HG03159 (cell line): ENCODE data around the gene CENPH.
"Not testable (repeated sequence)": the region's sequence is repeated elsewhere in the genome, so short reads cannot be mapped to it uniquely, and the experiment has no call there.

Experiments
- ATAC-seq: cut with Tn5 transposase; IDR thresholded peaks from one replicate; pipeline ENCODE4 v1.9.1; 2021; ENCODE audit warnings: mild to moderate bottlenecking, moderate library complexity; ENCODE audit not compliant: unreplicated experiment

Gene CENPH

GRCh38 chr5:69189162-69190086 is at the start of gene CENPH:
TSS of gene CENPH (plus strand) at chr5:69189583. CDS start at chr5:69189635, 52 bp downstream.
- ATAC-seq: peak; percentile 91

- ATAC-seq: not testable (repeated sequence)
Observed at GRCh38 chr5:69140239-69140638, 49.1 kb upstream of the CENPH start.

- ATAC-seq: no peak
Observed at GRCh38 chr5:69140827-69141226, 48.6 kb upstream of the CENPH start.

- ATAC-seq: not testable (repeated sequence)
Observed at GRCh38 chr5:69148576-69148975, 40.8 kb upstream of the CENPH start.

- ATAC-seq: no peak
Observed at GRCh38 chr5:69148981-69149675, 40.3 kb upstream of the CENPH start.

GRCh38 chr5:69149676-69150010 is 39.7 kb upstream of the CENPH start:
- ATAC-seq: no peak

GRCh38 chr5:69152731-69153130 is 36.7 kb upstream of the CENPH start:
- ATAC-seq: no peak

GRCh38 chr5:69156456-69156855 is 32.9 kb upstream of the CENPH start:
- no peak for ATAC-seq

- no peak for ATAC-seq
Observed at GRCh38 chr5:69158039-69158438, 31.3 kb upstream of the CENPH start.

- no peak for ATAC-seq
Observed at GRCh38 chr5:69160651-69161050, 28.7 kb upstream of the CENPH start.

GRCh38 chr5:69166686-69167492 is 22.5 kb upstream of the CENPH start, which contains the start of gene CCNB1:
TSS of gene CCNB1 (plus strand) at chr5:69167150. CDS start at chr5:69167263, 113 bp downstream.
- peak; percentile 99 for ATAC-seq

- no peak for ATAC-seq
Observed at GRCh38 chr5:69167493-69167855, 21.9 kb upstream of the CENPH start.

GRCh38 chr5:69167929-69168328 is 21.5 kb upstream of the CENPH start:
- no peak for ATAC-seq

GRCh38 chr5:69170495-69170894 is 18.9 kb upstream of the CENPH start:
- ATAC-seq: no peak

GRCh38 chr5:69170969-69171368 is 18.4 kb upstream of the CENPH start:
- ATAC-seq: no peak

GRCh38 chr5:69181659-69182293 is 7.6 kb upstream of the CENPH start:
- ATAC-seq: not testable (repeated sequence)

GRCh38 chr5:69184621-69185020 is 4.8 kb upstream of the CENPH start:
- ATAC-seq: no peak

GRCh38 chr5:69187342-69187741 is 2.0 kb upstream of the CENPH start:
- ATAC-seq: no peak

- peak; percentile 9 for ATAC-seq
Observed at GRCh38 chr5:69188811-69189161, 597 bp upstream of the CENPH start.

GRCh38 chr5:69202497-69202896 is 13.1 kb downstream of the CENPH start:
- ATAC-seq: no peak
